ENCODE measurements around the gene ATF2.

GRCh38 chr2:175080479-175080878 lies 87.5 kb downstream of the ATF2 start:
- TF ChIP-seq CTCF (IDR thresholded peaks at IDR 0.05 in 8 of 11, conservative IDR thresholded peaks at IDR 0.05 in 3 of 11) (no peak), POLR2AphosphoS5 (IDR thresholded peaks at IDR 0.05) (no peak)

Measured in spleen (tissue), 7 donors.